Measurements from ENCODE around the gene UBE2E2.

Gene UBE2E2

DNA sequence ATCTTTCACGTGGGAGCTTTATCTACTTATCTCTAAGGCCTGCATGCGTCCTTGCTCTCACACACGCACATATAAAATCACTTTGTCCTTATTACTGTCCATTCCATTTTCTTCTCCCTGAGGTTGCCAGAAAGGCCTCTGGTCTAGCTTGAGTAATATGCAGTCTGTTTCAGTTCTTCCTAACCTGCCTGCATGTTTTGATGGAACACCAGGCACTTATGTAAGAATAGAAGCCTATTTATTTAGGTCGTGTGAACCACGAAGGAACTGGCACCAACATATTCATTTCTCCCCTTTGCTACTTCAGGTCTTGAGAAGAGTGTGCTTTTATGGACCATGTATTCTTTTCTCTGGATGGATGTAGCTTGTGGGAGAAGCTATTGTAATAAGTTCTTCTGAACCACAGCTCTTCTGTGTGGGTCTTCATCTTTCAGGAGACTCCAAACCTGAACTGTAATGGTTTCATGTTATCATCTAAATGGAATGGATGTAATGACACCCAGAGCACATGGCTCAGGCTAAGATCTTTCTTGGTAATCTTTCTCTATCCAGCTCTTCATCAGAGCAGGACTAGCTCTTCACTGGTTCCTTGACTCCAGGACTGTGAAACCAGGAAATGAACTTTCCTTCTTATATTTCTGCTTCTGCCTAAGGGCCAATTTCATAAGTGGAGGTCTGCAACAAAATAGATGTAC lies 53.8 kb downstream of the UBE2E2 start:
- DNase-seq (ENCODE audit: extremely low read depth, insufficient read length): no peak
- TF ChIP-seq, protein P1, sequence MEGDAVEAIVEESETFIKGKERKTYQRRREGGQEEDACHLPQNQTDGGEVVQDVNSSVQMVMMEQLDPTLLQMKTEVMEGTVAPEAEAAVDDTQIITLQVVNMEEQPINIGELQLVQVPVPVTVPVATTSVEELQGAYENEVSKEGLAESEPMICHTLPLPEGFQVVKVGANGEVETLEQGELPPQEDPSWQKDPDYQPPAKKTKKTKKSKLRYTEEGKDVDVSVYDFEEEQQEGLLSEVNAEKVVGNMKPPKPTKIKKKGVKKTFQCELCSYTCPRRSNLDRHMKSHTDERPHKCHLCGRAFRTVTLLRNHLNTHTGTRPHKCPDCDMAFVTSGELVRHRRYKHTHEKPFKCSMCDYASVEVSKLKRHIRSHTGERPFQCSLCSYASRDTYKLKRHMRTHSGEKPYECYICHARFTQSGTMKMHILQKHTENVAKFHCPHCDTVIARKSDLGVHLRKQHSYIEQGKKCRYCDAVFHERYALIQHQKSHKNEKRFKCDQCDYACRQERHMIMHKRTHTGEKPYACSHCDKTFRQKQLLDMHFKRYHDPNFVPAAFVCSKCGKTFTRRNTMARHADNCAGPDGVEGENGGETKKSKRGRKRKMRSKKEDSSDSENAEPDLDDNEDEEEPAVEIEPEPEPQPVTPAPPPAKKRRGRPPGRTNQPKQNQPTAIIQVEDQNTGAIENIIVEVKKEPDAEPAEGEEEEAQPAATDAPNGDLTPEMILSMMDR (IDR thresholded peaks at IDR 0.05; ENCODE audit: insufficient read depth, low read length, poor library complexity, severe bottlenecking): no peak
- Histone ChIP-seq H3K4me3 (replicated peaks; ENCODE audit: low read depth, low read length) (no peak overlapping the region), H3K36me3 (ENCODE audit: control insufficient read depth, insufficient read depth, low read length) (no peaks in the 10 kb centered on the region), H3K27me3 (replicated peaks; ENCODE audit: control insufficient read depth, insufficient read depth, low read length) (no peaks in the 10 kb centered on the region)

DNA sequence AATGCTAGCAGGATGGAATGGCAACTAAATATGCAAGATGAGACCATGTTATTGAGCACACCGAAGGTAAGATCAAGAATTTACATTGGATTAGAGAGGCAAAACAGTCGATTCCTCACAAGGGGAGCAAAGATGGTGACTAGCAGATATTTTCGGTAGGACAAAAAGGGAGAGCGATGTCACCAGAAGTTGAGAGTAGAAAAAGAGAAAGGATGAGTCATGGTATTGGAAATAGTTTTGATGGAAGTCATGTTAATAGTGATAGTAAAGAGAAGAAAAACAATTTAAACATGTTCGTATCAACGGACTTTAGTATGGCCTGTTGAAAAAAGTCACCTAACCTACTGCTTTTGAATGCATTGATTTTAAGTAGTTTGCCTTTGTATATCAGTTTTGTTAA lies 55.0 kb downstream of the UBE2E2 start:
- Histone ChIP-seq H3K36me3 (ENCODE audit: control insufficient read depth, insufficient read depth, low read length) (no peaks in the 10 kb centered on the region), H3K27me3 (replicated peaks; ENCODE audit: control insufficient read depth, insufficient read depth, low read length) (no peaks in the 10 kb centered on the region), H3K4me3 (replicated peaks; ENCODE audit: low read depth, low read length) (no peak overlapping the region)
- TF ChIP-seq, protein P1 (IDR thresholded peaks at IDR 0.05; ENCODE audit: insufficient read depth, low read length, poor library complexity, severe bottlenecking): no peak
- DNase-seq (ENCODE audit: extremely low read depth, insufficient read length): no peak

DNA sequence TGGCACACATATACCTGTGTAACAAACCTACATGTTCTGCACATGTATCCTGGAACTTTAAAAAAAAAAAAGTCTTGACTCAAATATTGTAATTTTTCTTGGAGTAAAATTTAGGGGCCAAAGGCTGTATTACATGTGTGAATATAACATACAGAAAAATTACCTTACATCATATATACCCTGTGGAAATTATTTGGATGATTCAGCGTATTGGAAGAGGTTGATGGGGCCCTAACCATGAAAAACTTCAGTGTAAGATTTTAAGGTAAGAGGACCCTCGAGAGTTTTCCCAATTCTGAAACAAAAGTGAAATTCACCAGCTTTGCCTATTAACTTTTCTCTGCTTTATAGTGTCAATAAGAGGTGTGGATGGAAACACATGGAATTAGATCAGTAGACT lies 56.4 kb downstream of the UBE2E2 start:
- H3K27me3 ChIP-seq (replicated peaks; ENCODE audit: control insufficient read depth, insufficient read depth, low read length): no peaks in the 10 kb centered on the region
- no peak for DNase-seq (ENCODE audit: extremely low read depth, insufficient read length)
- no peaks in the 10 kb centered on the region for H3K36me3 ChIP-seq (ENCODE audit: control insufficient read depth, insufficient read depth, low read length)
- H3K4me3 ChIP-seq (replicated peaks; ENCODE audit: low read depth, low read length): no peak overlapping the region
- TF ChIP-seq, protein P1 (IDR thresholded peaks at IDR 0.05; ENCODE audit: insufficient read depth, low read length, poor library complexity, severe bottlenecking): no peak

DNA sequence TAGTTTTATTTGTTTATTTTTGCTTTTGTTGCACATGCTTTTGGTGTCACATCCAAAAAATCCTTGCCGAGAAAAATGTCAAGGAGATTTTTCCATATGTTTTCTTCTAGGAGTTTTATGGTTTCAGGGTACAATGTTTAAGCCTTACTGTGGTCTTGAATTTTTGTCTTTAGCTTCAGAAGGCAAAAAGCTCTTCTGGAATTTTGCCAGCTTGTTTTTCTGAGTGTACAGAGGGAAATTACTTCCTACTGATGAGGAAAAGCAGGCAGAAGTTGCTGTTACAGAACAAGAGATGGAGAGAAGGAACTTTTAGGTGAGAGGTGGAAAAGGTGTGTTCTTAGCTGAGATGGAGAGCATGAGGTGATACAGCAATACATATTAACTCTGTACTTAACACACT lies 59.6 kb downstream of the UBE2E2 start:
- DNase-seq (ENCODE audit: extremely low read depth, insufficient read length): no peak
- Histone ChIP-seq H3K4me3 (replicated peaks; ENCODE audit: low read depth, low read length) (no peak overlapping the region), H3K36me3 (ENCODE audit: control insufficient read depth, insufficient read depth, low read length) (no peaks in the 10 kb centered on the region), H3K27me3 (replicated peaks; ENCODE audit: control insufficient read depth, insufficient read depth, low read length) (no peaks in the 10 kb centered on the region)
- TF ChIP-seq, protein P1 (IDR thresholded peaks at IDR 0.05; ENCODE audit: insufficient read depth, low read length, poor library complexity, severe bottlenecking): no peak

DNA sequence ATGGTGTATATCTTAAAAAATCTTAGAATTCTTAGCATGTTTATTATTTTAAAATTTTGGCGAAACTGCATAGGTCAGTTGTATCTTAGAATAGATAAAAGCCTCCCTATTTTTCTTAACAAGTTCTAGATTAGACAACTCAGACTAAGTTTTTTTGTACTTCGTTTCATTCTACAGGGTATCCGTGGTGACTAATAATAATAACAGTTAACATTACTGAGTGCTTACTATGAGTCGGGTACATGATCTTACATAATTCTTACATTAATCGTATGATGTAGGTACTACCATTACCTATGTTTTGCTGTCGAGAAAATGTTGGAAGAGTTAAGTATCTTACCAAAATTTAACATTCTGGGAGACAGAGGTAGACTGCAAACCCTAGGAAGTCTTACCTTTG lies 60.7 kb downstream of the UBE2E2 start:
- no peaks in the 10 kb centered on the region for H3K27me3 ChIP-seq (replicated peaks; ENCODE audit: control insufficient read depth, insufficient read depth, low read length)
- H3K4me3 ChIP-seq (replicated peaks; ENCODE audit: low read depth, low read length): no peak overlapping the region
- no peaks in the 10 kb centered on the region for H3K36me3 ChIP-seq (ENCODE audit: control insufficient read depth, insufficient read depth, low read length)
- TF ChIP-seq, protein P1 (IDR thresholded peaks at IDR 0.05; ENCODE audit: insufficient read depth, low read length, poor library complexity, severe bottlenecking): no peak
- DNase-seq (ENCODE audit: extremely low read depth, insufficient read length): no peak

DNA sequence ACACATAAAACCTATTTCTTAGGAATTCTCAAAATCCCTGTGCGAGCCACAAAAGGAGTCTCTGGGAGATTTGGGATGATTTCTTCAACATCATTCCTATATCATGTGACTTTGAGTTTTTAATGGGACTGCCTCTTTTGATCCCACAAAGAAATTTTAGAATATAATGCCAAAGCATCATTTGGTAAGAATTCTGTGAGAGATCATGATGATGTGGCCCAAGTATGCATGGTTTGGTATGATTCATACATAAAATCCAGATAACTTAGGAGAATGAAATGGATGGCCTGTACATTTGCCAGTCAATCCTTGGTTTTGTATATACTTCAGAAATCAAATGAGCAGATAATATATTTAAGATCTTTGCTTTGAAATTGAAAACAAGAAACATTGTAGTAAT lies 61.3 kb downstream of the UBE2E2 start:
- no peaks in the 10 kb centered on the region for H3K36me3 ChIP-seq (ENCODE audit: control insufficient read depth, insufficient read depth, low read length)
- DNase-seq (ENCODE audit: extremely low read depth, insufficient read length): no peak
- H3K4me3 ChIP-seq (replicated peaks; ENCODE audit: low read depth, low read length): no peak overlapping the region
- TF ChIP-seq, protein P1 (IDR thresholded peaks at IDR 0.05; ENCODE audit: insufficient read depth, low read length, poor library complexity, severe bottlenecking): no peak
- H3K27me3 ChIP-seq (replicated peaks; ENCODE audit: control insufficient read depth, insufficient read depth, low read length): no peaks in the 10 kb centered on the region

Data from GM06990 (cell line).